Activated CD4-positive, alpha-beta T cell treated with anti-CD3 and anti-CD28 coated beads, Interleukin-2, amount 10 ng/mL, durations not matched to agents 7 days and 5 days (primary cell): ENCODE results near the gene OSBPL6. TPM values are rescaled to one million over a fixed set of nuclear protein-coding genes. Genes with fewer than 3 reads are reported as not detected.

Source experiments
- CTCF ChIA-PET: fragments of 350-600 bp; sonication (Branson Sonifier 250); formaldehyde crosslinking; loops from one replicate; lab custom pipeline; 2021; ENCODE audit warnings: antibody characterized with exemption; lab: Charles Lee
- POLR2A ChIA-PET: fragments of 350-600 bp; sonication (Branson Sonifier 250); formaldehyde crosslinking; loops from one replicate; lab custom pipeline; 2021; ENCODE audit warnings: antibody characterized with exemption; lab: Charles Lee
- DNase-seq: peaks from one replicate; pipeline ENCODE4 v3.0.0-alpha.2; 2020
- H3K27ac Mint-ChIP-seq: one replicate; pipeline ENCODE4 v1.8.0; 2021; ENCODE audit warnings: mild to moderate bottlenecking, moderate library complexity, mixed read lengths
- H3K27me3 Mint-ChIP-seq: one replicate; pipeline ENCODE4 v1.8.0; 2021; ENCODE audit warnings: mixed read lengths
- H3K36me3 Mint-ChIP-seq: one replicate; pipeline ENCODE4 v1.8.0; 2021; ENCODE audit warnings: low read depth, mixed read lengths
- H3K4me1 Mint-ChIP-seq: one replicate; pipeline ENCODE4 v1.8.0; 2021; ENCODE audit warnings: mixed read lengths
- H3K4me3 Mint-ChIP-seq: one replicate; pipeline ENCODE4 v1.8.0; 2021; ENCODE audit warnings: mild to moderate bottlenecking, moderate library complexity, mixed read lengths
- H3K9me3 Mint-ChIP-seq: one replicate; pipeline ENCODE4 v1.8.0; 2021; ENCODE audit warnings: mixed read lengths
- total RNA-seq, 2 experiments: library from RNA; stranded (reverse); gene quantifications; one replicate each; pipeline ENCODE4 v1.2.3, GENCODE V29; 2021

OSBPL6 gene
- total RNA-seq, 2 experiments from 2014 or later, result 0.35 to 0.52 TPM

- ChIA-PET CTCF (interaction anchor here (0.6 kb wide), 1 partner anchor 45 kb away, joined by 3 read pairs; no protein-coding TSS in a partner anchor), POLR2A (no interaction called here)
- Mint-ChIP-seq H3K27me3 (peaks cover 5% of the 10 kb centered on the region), H3K27ac (no peak overlapping the region), H3K9me3 (no peaks in the 10 kb centered on the region), H3K36me3 (no peaks in the 10 kb centered on the region), H3K4me3 (no peak overlapping the region), H3K4me1 (no peaks in the 10 kb centered on the region)
- DNase-seq, result no peak
These were observed 57.0 kb downstream of the OSBPL6 start for GRCh38 chr2:178251151-178251955.

GRCh38 chr2:178256382-178257042 lies 62.2 kb downstream of the OSBPL6 start:
- Mint-ChIP-seq H3K4me3 (no peak overlapping the region), H3K27me3 (peaks cover 5% of the 10 kb centered on the region), H3K27ac (no peak overlapping the region), H3K4me1 (no peaks in the 10 kb centered on the region), H3K9me3 (no peaks in the 10 kb centered on the region), H3K36me3 (no peaks in the 10 kb centered on the region)
- no peak for DNase-seq
- CTCF ChIA-PET, result no interaction called here
- POLR2A ChIA-PET, result interaction anchor here (0.6 kb wide), 1 partner anchor 1487 kb away, joined by 3 read pairs; no protein-coding TSS in a partner anchor

- Mint-ChIP-seq H3K27me3 (peaks cover 5% of the 10 kb centered on the region), H3K4me1 (no peaks in the 10 kb centered on the region), H3K9me3 (no peaks in the 10 kb centered on the region), H3K4me3 (no peak overlapping the region), H3K36me3 (no peaks in the 10 kb centered on the region), H3K27ac (no peak overlapping the region)
- no peak for DNase-seq
- ChIA-PET POLR2A (interaction anchor here (0.6 kb wide), 1 partner anchor 1487 kb away, joined by 3 read pairs; no protein-coding TSS in a partner anchor), CTCF (interaction anchor here (0.6 kb wide), 1 partner anchor 111 kb away, joined by 4 read pairs; no protein-coding TSS in a partner anchor)
These were observed 62.8 kb downstream of the OSBPL6 start for GRCh38 chr2:178257127-178257526.

- ChIA-PET CTCF (no interaction called here), POLR2A (no interaction called here)
- no peak for DNase-seq
- Mint-ChIP-seq H3K27me3 (peaks cover 5% of the 10 kb centered on the region), H3K9me3 (no peaks in the 10 kb centered on the region), H3K4me3 (no peak overlapping the region), H3K4me1 (no peaks in the 10 kb centered on the region), H3K36me3 (no peaks in the 10 kb centered on the region), H3K27ac (no peak overlapping the region)
These were observed 64.6 kb downstream of the OSBPL6 start for GRCh38 chr2:178258916-178259315.

- H3K36me3 Mint-ChIP-seq, result no peaks in the 10 kb centered on the region
- no peaks in the 10 kb centered on the region for H3K9me3 Mint-ChIP-seq
- peaks cover 3% of the 10 kb centered on the region for H3K27me3 Mint-ChIP-seq
- H3K4me1 Mint-ChIP-seq, result no peaks in the 10 kb centered on the region
- ChIA-PET CTCF (interaction anchor here (0.6 kb wide), 1 partner anchor 152 kb away, joined by 3 read pairs; no protein-coding TSS in a partner anchor), POLR2A (no interaction called here)
- no peak overlapping the region for H3K4me3 Mint-ChIP-seq
- H3K27ac Mint-ChIP-seq, result no peak overlapping the region
- DNase-seq, result no peak
These were observed 69.0 kb downstream of the OSBPL6 start for GRCh38 chr2:178263159-178263860.

- Mint-ChIP-seq H3K27ac (no peak overlapping the region), H3K27me3 (no peaks in the 10 kb centered on the region), H3K4me3 (no peak overlapping the region), H3K36me3 (no peaks in the 10 kb centered on the region), H3K4me1 (no peaks in the 10 kb centered on the region), H3K9me3 (no peaks in the 10 kb centered on the region)
- CTCF ChIA-PET, result interaction anchor here (0.6 kb wide), 1 partner anchor 153 kb away, joined by 3 read pairs; no protein-coding TSS in a partner anchor
- POLR2A ChIA-PET, result no interaction called here
- no peak for DNase-seq
These were observed 69.9 kb downstream of the OSBPL6 start for GRCh38 chr2:178264211-178264610.

GRCh38 chr2:178265851-178266250 lies 71.5 kb downstream of the OSBPL6 start:
- Mint-ChIP-seq H3K4me1 (no peaks in the 10 kb centered on the region), H3K9me3 (no peaks in the 10 kb centered on the region), H3K4me3 (no peak overlapping the region), H3K36me3 (no peaks in the 10 kb centered on the region), H3K27ac (no peak overlapping the region), H3K27me3 (no peaks in the 10 kb centered on the region)
- no peak for DNase-seq
- POLR2A ChIA-PET, result no interaction called here
- CTCF ChIA-PET, result no interaction called here

GRCh38 chr2:178266445-178266844 lies 72.1 kb downstream of the OSBPL6 start:
- Mint-ChIP-seq H3K4me1 (no peaks in the 10 kb centered on the region), H3K27ac (no peak overlapping the region), H3K9me3 (no peaks in the 10 kb centered on the region), H3K36me3 (no peaks in the 10 kb centered on the region), H3K27me3 (no peaks in the 10 kb centered on the region), H3K4me3 (no peak overlapping the region)
- POLR2A ChIA-PET, result no interaction called here
- DNase-seq, result no peak
- CTCF ChIA-PET, result interaction anchor here (1.2 kb wide), 1 partner anchor 30 kb away, joined by 3 read pairs; no protein-coding TSS in a partner anchor

GRCh38 chr2:178267660-178268059 lies 73.3 kb downstream of the OSBPL6 start:
- no peak for DNase-seq
- POLR2A ChIA-PET, result no interaction called here
- no peak overlapping the region for H3K27ac Mint-ChIP-seq
- H3K36me3 Mint-ChIP-seq, result no peaks in the 10 kb centered on the region
- peaks cover 3% of the 10 kb centered on the region for H3K27me3 Mint-ChIP-seq
- no peaks in the 10 kb centered on the region for H3K9me3 Mint-ChIP-seq
- no peak overlapping the region for H3K4me3 Mint-ChIP-seq
- no peaks in the 10 kb centered on the region for H3K4me1 Mint-ChIP-seq
- CTCF ChIA-PET, result interaction anchor here (0.5 to 0.6 kb wide), 2 partner anchors 20 to 38 kb away, joined by 3 read pairs; no protein-coding TSS in a partner anchor

- Mint-ChIP-seq H3K27ac (no peak overlapping the region), H3K9me3 (no peaks in the 10 kb centered on the region)
- POLR2A ChIA-PET, result no interaction called here
These were observed 74.1 kb downstream of the OSBPL6 start for GRCh38 chr2:178268435-178268834.

GRCh38 chr2:178269438-178270224 lies 75.3 kb downstream of the OSBPL6 start:
- Mint-ChIP-seq H3K9me3 (no peaks in the 10 kb centered on the region), H3K27ac (no peak overlapping the region), H3K27me3 (peaks cover 6% of the 10 kb centered on the region), H3K4me3 (no peak overlapping the region), H3K36me3 (no peaks in the 10 kb centered on the region), H3K4me1 (no peaks in the 10 kb centered on the region)
- ChIA-PET CTCF (interaction anchor here (0.6 to 1.1 kb wide), 2 partner anchors 15 to 1019 kb away, joined by 3 read pairs; no protein-coding TSS in a partner anchor), POLR2A (no interaction called here)
- DNase-seq, result no peak

More at GRCh38 chr2:178268435-178268834, 74.1 kb downstream of the OSBPL6 start:
- Mint-ChIP-seq H3K36me3 (no peaks in the 10 kb centered on the region), H3K27me3 (peaks cover 6% of the 10 kb centered on the region), H3K4me3 (no peak overlapping the region), H3K4me1 (no peaks in the 10 kb centered on the region)
- DNase-seq, result no peak
- CTCF ChIA-PET, result interaction anchor here (1.1 kb wide), 1 partner anchor 16 kb away, joined by 3 read pairs; no protein-coding TSS in a partner anchor

GRCh38 chr2:178270338-178270737 lies 76.0 kb downstream of the OSBPL6 start:
- no peak for DNase-seq
- no peak overlapping the region for H3K27ac Mint-ChIP-seq
- no peaks in the 10 kb centered on the region for H3K9me3 Mint-ChIP-seq
- peaks cover 8% of the 10 kb centered on the region for H3K27me3 Mint-ChIP-seq
- no peak overlapping the region for H3K4me3 Mint-ChIP-seq
- ChIA-PET CTCF (interaction anchor here (0.6 kb wide), 1 partner anchor 1018 kb away, joined by 3 read pairs; no protein-coding TSS in a partner anchor), POLR2A (no interaction called here)
- no peaks in the 10 kb centered on the region for H3K4me1 Mint-ChIP-seq
- H3K36me3 Mint-ChIP-seq, result no peaks in the 10 kb centered on the region
